Superior temporal gyrus (tissue), 1 donor: Measurements from ENCODE around the gene SRY.
"Not testable (repeated sequence)": the region's sequence is repeated elsewhere in the genome, so short reads cannot be mapped to it uniquely, and the experiment has no call there.

Experiments
- DNase-seq: peaks from one replicate; pipeline ENCODE4 v3.0.0-alpha.2; 2016; ENCODE audit errors: extremely low spot score

The SRY gene

GRCh38 chrY:2787600-2787999 lies at the start of gene SRY:
Gene SRY, minus strand, starts transcription at chrY:2787682. Its CDS starts 79 bp downstream, at chrY:2787603.
- no peak for DNase-seq

- no peak for DNase-seq
These were observed 49.6 kb upstream of the SRY start for GRCh38 chrY:2837078-2837477.

GRCh38 chrY:2835230-2835629 lies 47.7 kb upstream of the SRY start:
- no peak for DNase-seq

GRCh38 chrY:2828497-2828896 lies 41.0 kb upstream of the SRY start:
- no peak for DNase-seq

GRCh38 chrY:2824471-2824870 lies 37.0 kb upstream of the SRY start:
- DNase-seq, result no peak

GRCh38 chrY:2817146-2817896 lies 29.8 kb upstream of the SRY start:
- DNase-seq, result not testable (repeated sequence)

- no peak for DNase-seq
These were observed 12.8 kb upstream of the SRY start for GRCh38 chrY:2800246-2800645.

- DNase-seq, result no peak
These were observed 10.5 kb upstream of the SRY start for GRCh38 chrY:2797991-2798390.

GRCh38 chrY:2796977-2797523 lies 9.6 kb upstream of the SRY start:
- DNase-seq, result no peak

- no peak for DNase-seq
These were observed 2.3 kb upstream of the SRY start for GRCh38 chrY:2789756-2790155.

GRCh38 chrY:2786876-2787512 lies 488 bp downstream of the SRY start:
- no peak for DNase-seq
